HCT116 (cell line): ENCODE results near the gene SPI1. TPM values are rescaled to one million over a fixed set of nuclear protein-coding genes. Genes with fewer than 3 reads are reported as not detected.

Experiments
- ATAC-seq: fragments of 200-7000 bp; cut with Tn5 transposase; 2 replicates; pipeline ENCODE4 v1.9.1; 2020; ENCODE audit warnings: mild to moderate bottlenecking, moderate library complexity
- BruUV-seq: library from RNA; stranded (reverse); fragments of 400-500 nt; replicated peaks from 2 replicates; lab custom pipeline; 2021; lab: Mats Ljungman, UMichigan
- CTCF ChIA-PET: fragments of 300-600 bp; sonication (Branson Sonifier 250); formaldehyde crosslinking; loops from one replicate; lab custom pipeline; 2021; ENCODE audit warnings: antibody characterized with exemption; lab: Charles Lee
- POLR2A ChIA-PET: fragments of 300-600, 350-600 bp; sonication (Branson Sonifier 250); formaldehyde crosslinking; loops from one replicate; lab custom pipeline; 2021; ENCODE audit warnings: antibody characterized with exemption; lab: Charles Lee
- RAD21 ChIA-PET, 2 experiments: fragments of 300-600 bp; sonication (Branson Sonifier 250); formaldehyde crosslinking; loops; one replicate each; lab custom pipeline; 2023; ENCODE audit warnings: low total read pairs in 2 of 2; ENCODE audit not compliant: uncharacterized antibody in 2 of 2, unreplicated experiment in 2 of 2, low non-redundant PET in 1 of 2; lab: Charles Lee
- DNase-seq: peaks from one replicate; pipeline ENCODE4 v3.0.0-alpha.2; 2010; ENCODE audit warnings: low read depth, low spot score
- H2AFZ ChIP-seq: fragments of 200-600 bp; shearing (Covaris generic), sonication (generic); 2 replicates; pipeline ENCODE4 v1.6.1; 2017; ENCODE audit warnings: low read depth, mixed run types, mixed read lengths, antibody characterized with exemption, low read length; ENCODE audit not compliant: poor library complexity, severe bottlenecking
- H3K27ac ChIP-seq: 2 replicates; pipeline ENCODE4 v1.5.1; 2012; ENCODE audit warnings: low read depth, low read length
- H3K27me3 ChIP-seq: fragments of 200-600 bp; sonication (generic); 2 replicates; pipeline ENCODE4 v1.6.1; 2016; ENCODE audit warnings: mixed run types, low read length, mixed read lengths; ENCODE audit not compliant: insufficient read depth
- H3K36me3 ChIP-seq, 2 experiments: fragments of 200-500 bp in 1 of 2; fragments of 200-600 bp in 1 of 2; sonication (Bioruptor generic) in 1 of 2; sonication (generic) in 1 of 2; 2 replicates each; pipeline versions ENCODE4 v1.5.1 to v1.6.1; 2014 to 2016; ENCODE audit warnings: low read length in 2 of 2, inconsistent platforms in 1 of 2, mixed read lengths in 1 of 2, mixed run types in 1 of 2; ENCODE audit not compliant: insufficient read depth in 2 of 2, control insufficient read depth in 1 of 2
- H3K4me1 ChIP-seq, 2 experiments: fragments of 200-600 bp in 1 of 2; sonication (generic) in 1 of 2; 2 replicates each; pipeline versions ENCODE4 v1.5.1 to v1.6.1; 2012 to 2017; ENCODE audit warnings: low read length in 2 of 2, inconsistent platforms in 1 of 2, mild to moderate bottlenecking in 1 of 2, mixed read lengths in 1 of 2, mixed run types in 1 of 2, moderate library complexity in 1 of 2; ENCODE audit not compliant: insufficient read depth in 2 of 2, control insufficient read depth in 1 of 2
- H3K4me2 ChIP-seq: fragments of 200-600 bp; sonication (generic); 2 replicates; pipeline ENCODE4 v1.6.1; 2017; ENCODE audit warnings: mixed run types, low read length, mixed read lengths
- H3K4me3 ChIP-seq, 2 experiments: fragments of 200-600 bp in 1 of 2; sonication (generic) in 1 of 2; replicated peaks in 1 of 2; 2 replicates each; pipeline ENCODE4 v1.5.1; 2011 to 2016; ENCODE audit warnings: low read length in 2 of 2, control low read depth in 1 of 2, low read depth in 1 of 2, mild to moderate bottlenecking in 1 of 2, mixed read lengths in 1 of 2, mixed run types in 1 of 2
- H3K79me2 ChIP-seq: fragments of 200-600 bp; sonication (generic); 2 replicates; pipeline ENCODE4 v1.6.1; 2017; ENCODE audit warnings: mild to moderate bottlenecking, mixed run types, low read length, moderate library complexity, mixed read lengths; ENCODE audit not compliant: insufficient read depth
- H3K9ac ChIP-seq: fragments of 200-600 bp; sonication (generic); 2 replicates; pipeline ENCODE4 v1.6.1; 2016; ENCODE audit warnings: low read length, mixed read lengths
- H3K9me2 ChIP-seq: fragments of 200-600 bp; sonication (generic), shearing (Covaris generic); 2 replicates; pipeline ENCODE4 v1.6.1; 2017; ENCODE audit warnings: mixed run types, mild to moderate bottlenecking, moderate library complexity; ENCODE audit not compliant: insufficient read depth
- H3K9me3 ChIP-seq, 2 experiments: fragments of 200-500 bp in 1 of 2; fragments of 200-600 bp in 1 of 2; sonication (Bioruptor generic) in 1 of 2; sonication (generic) in 1 of 2; 2 replicates each; pipeline ENCODE4 v1.6.1; 2014 to 2017; ENCODE audit warnings: low read length in 2 of 2, mixed read lengths in 2 of 2, inconsistent platforms in 1 of 2, low read depth in 1 of 2, mild to moderate bottlenecking in 1 of 2, mixed run types in 1 of 2, moderate library complexity in 1 of 2; ENCODE audit not compliant: control insufficient read depth in 1 of 2, insufficient read depth in 1 of 2
- H4K20me1 ChIP-seq: fragments of 200-600 bp; sonication (generic), shearing (Covaris generic); 2 replicates; pipeline ENCODE4 v1.6.1; 2017; ENCODE audit warnings: mixed run types, mild to moderate bottlenecking, moderate library complexity; ENCODE audit not compliant: insufficient read depth
- CTCF ChIP-seq, 3 experiments: fragments of 200-600 bp in 1 of 3; sonication (generic) in 1 of 3; IDR thresholded peaks in 2 of 3; conservative IDR thresholded peaks in 1 of 3; 2 replicates each; pipeline ENCODE4 v1.5.1; 2012 to 2017; ENCODE audit warnings: low read depth in 2 of 3, low read length in 2 of 3, antibody characterized with exemption in 1 of 3, borderline replicate concordance in 1 of 3, control low read depth in 1 of 3, mild to moderate bottlenecking in 1 of 3, mixed read lengths in 1 of 3, mixed run types in 1 of 3, moderate library complexity in 1 of 3; ENCODE audit not compliant: insufficient read depth in 1 of 3
- EZH2 ChIP-seq: fragments of 200-600 bp; sonication (generic); IDR thresholded peaks from 2 replicates; pipeline ENCODE4 v1.6.1; 2017; ENCODE audit warnings: antibody characterized with exemption, mixed run types
- FOSL1 ChIP-seq: IDR thresholded peaks from 2 replicates; pipeline ENCODE4 v1.6.1; 2012; ENCODE audit warnings: low read depth
- JUND ChIP-seq: IDR thresholded peaks from 2 replicates; pipeline ENCODE4 v1.6.1; 2012
- intact Hi-C: fragments of 100-400 bp; cut with micrococcal nuclease; formaldehyde crosslinking; loops from 2 replicates; pipeline ENCODE4 v1.10.0; 2022
- total RNA-seq: library from RNA; stranded (reverse); gene quantifications from one replicate; pipeline ENCODE4 v1.2.1, GENCODE V29; 2021; ENCODE audit not compliant: unreplicated experiment

SPI1 gene
- total RNA-seq, 1 experiment from 2014 or later = 0.32 TPM

- no peak for TF ChIP-seq EZH2
Measured at GRCh38 chr11:47359586-47359985, 18.8 kb downstream of the SPI1 start (continued).

- no peak overlapping the region for H3K9ac ChIP-seq
Measured at GRCh38 chr11:47359162-47359561, 19.2 kb downstream of the SPI1 start.

More at GRCh38 chr11:47359162-47359561, 19.2 kb downstream of the SPI1 start:
- BruUV-seq = no TSS peak
- Histone ChIP-seq H3K4me2 (no peak overlapping the region), H3K9me3 (no peaks in the 10 kb centered on the region), H2AFZ (no peak overlapping the region), H3K27me3 (no peaks in the 10 kb centered on the region), H3K27ac (no peak overlapping the region), H3K4me3 (no peak overlapping the region)
- intact Hi-C loops = loop anchor here (10.0 kb wide), 1 partner anchor 104 kb away; the partner anchor contains the start of gene NR1H3
- no peak for DNase-seq
- no peak for ATAC-seq
- POLR2A ChIA-PET = no interaction called here
- no peak for TF ChIP-seq FOSL1
- no peak for TF ChIP-seq CTCF (IDR thresholded peaks at IDR 0.05 in 2 of 3, conservative IDR thresholded peaks at IDR 0.05 in 1 of 3; ENCODE audit: borderline replicate concordance in 1 of 3, insufficient read depth in 1 of 3, low read depth in 2 of 3, low read length in 2 of 3)
- no peak for TF ChIP-seq JUND
- TF ChIP-seq, all 23 proteins: peak for 0
- Histone ChIP-seq H3K9me2 (no peaks in the 10 kb centered on the region), H3K4me1 (peaks cover 0 to 13% of the 10 kb centered on the region in 2 experiments; a peak in 2 of 4 replicates), H3K36me3 (no peaks in the 10 kb centered on the region), H3K79me2 (no peaks in the 10 kb centered on the region), H4K20me1 (no peaks in the 10 kb centered on the region)
- CTCF ChIA-PET = no interaction called here
- RAD21 ChIA-PET = no interaction called here
